Right lobe of liver (tissue), 4 donors: ENCODE results near the gene BIN1.

Experiments used
- CTCF ChIP-seq, 4 donors: fragments of 200-600 bp in 3 of 4; fragments of 450-650 bp in 1 of 4; IDR thresholded peaks; one replicate each; pipeline versions ENCODE4 v1.5.1 to v1.8.0; 2016 to 2022; ENCODE audit warnings: antibody characterized with exemption in 4 of 4, mild to moderate bottlenecking in 2 of 4
- POLR2A ChIP-seq: fragments of 450-650 bp; IDR thresholded peaks from one replicate; pipeline ENCODE4 v1.6.1; 2017; ENCODE audit warnings: antibody characterized with exemption, mild to moderate bottlenecking
- donor health status: DM: no; HTN: no; CAD: no.
- donor health status: DM: no; HTN: no; CAD: no.
- donor health status: DM: no; HTN: yes; CAD: no.

GRCh38 chr2:127022817-127023216 lies 84.1 kb downstream of the BIN1 start:
- no peak for TF ChIP-seq CTCF (IDR thresholded peaks at IDR 0.05)
- TF ChIP-seq POLR2A: no peak
